HepG2 (cell line): Measurements from ENCODE around the gene SELENOI.

Experiments used
- BORCS8-MEF2B ChIP-seq: sonication (generic); formaldehyde crosslinking; IDR thresholded peaks from 2 replicates; pipeline ENCODE4 v1.8.0; 2022; ENCODE audit warnings: mild to moderate bottlenecking, missing genetic modification reagents
- MAFK ChIP-seq, 2 experiments: IDR thresholded peaks in 1 of 2; conservative IDR thresholded peaks in 1 of 2; 2 replicates each; pipeline ENCODE4 v1.6.1; 2011; ENCODE audit warnings: improper control_type of control experiment in 2 of 2, low read length in 2 of 2
- PAX8 ChIP-seq: sonication (generic); formaldehyde crosslinking; IDR thresholded peaks from 2 replicates; pipeline ENCODE4 v1.8.0; 2022; ENCODE audit warnings: mild to moderate bottlenecking, missing genetic modification reagents, borderline replicate concordance
- POLR2AphosphoS5 ChIP-seq: IDR thresholded peaks from 2 replicates; pipeline ENCODE4 v1.6.1; 2012; ENCODE audit warnings: low read depth, low read length
- RAD21 ChIP-seq: fragments of 450-650 bp; formaldehyde crosslinking; IDR thresholded peaks from 2 replicates; pipeline ENCODE4 v1.5.0; 2020; ENCODE audit warnings: mild to moderate bottlenecking
- ZFP90 ChIP-seq: sonication (generic); formaldehyde crosslinking; IDR thresholded peaks from 2 replicates; pipeline ENCODE4 v1.8.0; 2022; ENCODE audit warnings: missing genetic modification reagents, mild to moderate bottlenecking, inconsistent platforms, borderline replicate concordance
- ZNF281 ChIP-seq: sonication (generic); formaldehyde crosslinking; IDR thresholded peaks from 2 replicates; pipeline ENCODE4 v1.4.0; 2020; ENCODE audit warnings: missing genetic modification reagents, borderline replicate concordance
- ZNF318 ChIP-seq: sonication (generic); formaldehyde crosslinking; IDR thresholded peaks from 2 replicates; pipeline ENCODE4 v1.4.0; 2020; ENCODE audit warnings: mild to moderate bottlenecking, missing genetic modification reagents
- ZNF768 ChIP-seq: sonication (generic); formaldehyde crosslinking; IDR thresholded peaks from 2 replicates; pipeline ENCODE4 v1.4.0; 2020; ENCODE audit warnings: missing genetic modification reagents
- TF ChIP-seq, protein P1 (sequence below): sonication (generic); formaldehyde crosslinking; IDR thresholded peaks from 2 replicates; pipeline ENCODE4 v1.4.0; 2020; ENCODE audit warnings: missing genetic modification reagents

GRCh38 chr2:26312471-26312870, 33.5 kb upstream of the SELENOI start:
- no peak for TF ChIP-seq ZNF281 (CRISPR knock-in tag)
- no peak for TF ChIP-seq ZFP90 (CRISPR knock-in tag)
- TF ChIP-seq PAX8 (CRISPR knock-in tag), result no peak
- TF ChIP-seq, protein P1, sequence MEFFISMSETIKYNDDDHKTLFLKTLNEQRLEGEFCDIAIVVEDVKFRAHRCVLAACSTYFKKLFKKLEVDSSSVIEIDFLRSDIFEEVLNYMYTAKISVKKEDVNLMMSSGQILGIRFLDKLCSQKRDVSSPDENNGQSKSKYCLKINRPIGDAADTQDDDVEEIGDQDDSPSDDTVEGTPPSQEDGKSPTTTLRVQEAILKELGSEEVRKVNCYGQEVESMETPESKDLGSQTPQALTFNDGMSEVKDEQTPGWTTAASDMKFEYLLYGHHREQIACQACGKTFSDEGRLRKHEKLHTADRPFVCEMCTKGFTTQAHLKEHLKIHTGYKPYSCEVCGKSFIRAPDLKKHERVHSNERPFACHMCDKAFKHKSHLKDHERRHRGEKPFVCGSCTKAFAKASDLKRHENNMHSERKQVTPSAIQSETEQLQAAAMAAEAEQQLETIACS (CRISPR knock-in tag), result no peak
- no peak for TF ChIP-seq MAFK (conservative IDR thresholded peaks at IDR 0.05 in 1 of 2, IDR thresholded peaks at IDR 0.05 in 1 of 2; ENCODE audit: low read length in 2 of 2)
- no peak for TF ChIP-seq BORCS8-MEF2B (CRISPR knock-in tag)
- TF ChIP-seq ZNF318 (CRISPR knock-in tag), result no peak
- no peak for TF ChIP-seq ZNF768 (CRISPR knock-in tag)
- TF ChIP-seq POLR2AphosphoS5, result no peak
- TF ChIP-seq RAD21, result no peak
